Measurements from ENCODE around the gene PLCB1.
A peak's percentile ranks its signal among the peaks of the same experiment; 100 is the strongest.

Gene PLCB1

GRCh38 chr20:8755340-8756118, 623.5 kb downstream of the PLCB1 start:
- H3K4me3 ChIP-seq (replicated peaks in 1 of 2; ENCODE audit: low read depth in 2 of 2, low read length in 2 of 2) = no peak overlapping the region
- no peak for DNase-seq (ENCODE audit: low read depth in 2 of 2)
- TF ChIP-seq CTCF (IDR thresholded peaks at IDR 0.05; ENCODE audit: low read depth, low read length) = no peak

GRCh38 chr20:8756410-8756809, 624.3 kb downstream of the PLCB1 start:
- peak; percentile 53 to 92 for DNase-seq (ENCODE audit: low read depth in 2 of 2)
- H3K4me3 ChIP-seq (replicated peaks in 1 of 2; ENCODE audit: low read depth in 2 of 2, low read length in 2 of 2) = no peak overlapping the region
- TF ChIP-seq CTCF (IDR thresholded peaks at IDR 0.05; ENCODE audit: low read depth, low read length) = no peak

GRCh38 chr20:8757146-8757545, 625.1 kb downstream of the PLCB1 start:
- no peak overlapping the region for H3K4me3 ChIP-seq (replicated peaks in 1 of 2; ENCODE audit: low read depth in 2 of 2, low read length in 2 of 2)
- TF ChIP-seq CTCF (IDR thresholded peaks at IDR 0.05; ENCODE audit: low read depth, low read length) = peak; percentile 2
- DNase-seq (ENCODE audit: low read depth in 2 of 2) = peak; percentile 72 to 84

- peak in 1 of 2 donors; percentile 38 for DNase-seq (ENCODE audit: low read depth in 2 of 2)
- H3K4me3 ChIP-seq (replicated peaks in 1 of 2; ENCODE audit: low read depth in 2 of 2, low read length in 2 of 2) = no peak overlapping the region
- no peak for TF ChIP-seq CTCF (IDR thresholded peaks at IDR 0.05; ENCODE audit: low read depth, low read length)
These were observed 632.4 kb downstream of the PLCB1 start for GRCh38 chr20:8764344-8764962.

GRCh38 chr20:8766868-8767390, 634.9 kb downstream of the PLCB1 start:
- TF ChIP-seq CTCF (IDR thresholded peaks at IDR 0.05; ENCODE audit: low read depth, low read length) = no peak
- H3K4me3 ChIP-seq (replicated peaks in 1 of 2; ENCODE audit: low read depth in 2 of 2, low read length in 2 of 2) = no peak overlapping the region
- DNase-seq (ENCODE audit: low read depth in 2 of 2) = no peak

- TF ChIP-seq CTCF (IDR thresholded peaks at IDR 0.05; ENCODE audit: low read depth, low read length) = no peak
- no peak overlapping the region for H3K4me3 ChIP-seq (replicated peaks in 1 of 2; ENCODE audit: low read depth in 2 of 2, low read length in 2 of 2)
- DNase-seq (ENCODE audit: low read depth in 2 of 2) = no peak
These were observed 642.3 kb downstream of the PLCB1 start for GRCh38 chr20:8774412-8774811.
